ENCODE results near the gene CSTB.
A peak's percentile ranks its signal among the peaks of the same experiment; 100 is the strongest.

CSTB gene

GRCh38 chr21:43810505-43811261, 34.6 kb upstream of the CSTB start:
- Histone ChIP-seq H3K27me3 (ENCODE audit: insufficient read depth, low read length, poor library complexity, severe bottlenecking) (no peaks in the 10 kb centered on the region), H3K9me3 (ENCODE audit: insufficient read depth, low read depth, low read length) (no peaks in the 10 kb centered on the region), H3K4me2 (ENCODE audit: low read depth, low read length, poor library complexity, severe bottlenecking) (peak overlapping the region; percentile 41), H4K20me1 (ENCODE audit: insufficient read depth, low read length, poor library complexity, severe bottlenecking) (no peaks in the 10 kb centered on the region), H3K4me1 (ENCODE audit: insufficient read depth, low read length, poor library complexity, severe bottlenecking) (peaks cover 3% of the 10 kb centered on the region), H3K9me2 (replicated peaks; ENCODE audit: low read depth, low read length) (no peaks in the 10 kb centered on the region), H3K79me2 (ENCODE audit: insufficient read depth, low read length) (no peaks in the 10 kb centered on the region), H3K4me3 (ENCODE audit: low read length, poor library complexity, severe bottlenecking) (no peak overlapping the region), H2AFZ (ENCODE audit: low read length) (peak overlapping the region; percentile 22; the same call in 1 of the 2 replicates), H3K36me3 (ENCODE audit: insufficient read depth, low read length) (no peaks in the 10 kb centered on the region), H3F3A (ENCODE audit: low read depth) (no peaks in the 10 kb centered on the region), H3K9ac (ENCODE audit: low read depth, low read length, poor library complexity, severe bottlenecking) (peak overlapping the region; percentile 15)
- no peak for TF ChIP-seq EZH2phosphoT487 (IDR thresholded peaks at IDR 0.05; ENCODE audit: borderline replicate concordance)
- TF ChIP-seq CTCF (conservative IDR thresholded peaks at IDR 0.05; ENCODE audit: low read length): peak; percentile 91

- peaks cover 3% of the 10 kb centered on the region for H3K4me1 ChIP-seq (ENCODE audit: insufficient read depth, low read length, poor library complexity, severe bottlenecking)
- no peaks in the 10 kb centered on the region for H3F3A ChIP-seq (ENCODE audit: low read depth)
- H3K36me3 ChIP-seq (ENCODE audit: insufficient read depth, low read length): no peaks in the 10 kb centered on the region
- no peaks in the 10 kb centered on the region for H3K27me3 ChIP-seq (ENCODE audit: insufficient read depth, low read length, poor library complexity, severe bottlenecking)
- TF ChIP-seq CTCF (conservative IDR thresholded peaks at IDR 0.05; ENCODE audit: low read length): no peak
- TF ChIP-seq EZH2phosphoT487 (IDR thresholded peaks at IDR 0.05; ENCODE audit: borderline replicate concordance): no peak
- no peaks in the 10 kb centered on the region for H3K79me2 ChIP-seq (ENCODE audit: insufficient read depth, low read length)
- H4K20me1 ChIP-seq (ENCODE audit: insufficient read depth, low read length, poor library complexity, severe bottlenecking): no peaks in the 10 kb centered on the region
- H3K4me3 ChIP-seq (ENCODE audit: low read length, poor library complexity, severe bottlenecking): no peak overlapping the region
- H3K4me2 ChIP-seq (ENCODE audit: low read depth, low read length, poor library complexity, severe bottlenecking): no peak overlapping the region
- H3K9ac ChIP-seq (ENCODE audit: low read depth, low read length, poor library complexity, severe bottlenecking): no peak overlapping the region
- H2AFZ ChIP-seq (ENCODE audit: low read length): no peak overlapping the region
- no peaks in the 10 kb centered on the region for H3K9me3 ChIP-seq (ENCODE audit: insufficient read depth, low read depth, low read length)
- H3K9me2 ChIP-seq (replicated peaks; ENCODE audit: low read depth, low read length): no peaks in the 10 kb centered on the region
Measured at GRCh38 chr21:43809853-43810504, 33.9 kb upstream of the CSTB start.

DNA sequence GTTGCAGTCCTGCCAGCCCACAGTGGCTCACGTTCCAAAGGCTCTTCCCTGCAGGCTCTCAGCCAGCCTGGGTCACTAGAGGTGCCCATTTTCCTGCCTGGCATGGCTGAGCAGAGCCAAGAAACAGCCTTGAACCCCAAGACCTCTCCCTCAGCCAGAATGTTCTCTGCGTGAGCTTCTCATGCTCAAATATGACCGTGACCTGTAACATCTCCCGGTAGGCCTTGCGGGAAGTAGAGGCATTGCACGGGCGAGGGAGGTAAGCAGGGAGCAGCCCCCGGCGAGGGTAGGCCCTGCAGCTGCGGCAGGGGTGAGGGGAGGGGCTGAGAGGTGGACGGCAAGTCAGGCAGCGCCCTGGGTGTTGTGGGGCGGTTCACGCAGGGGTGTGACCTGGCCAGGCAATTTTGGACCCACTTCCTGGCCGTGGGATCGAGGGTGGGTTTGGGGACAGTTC, 33.3 kb upstream of the CSTB start:
- no peaks in the 10 kb centered on the region for H3K79me2 ChIP-seq (ENCODE audit: insufficient read depth, low read length)
- no peak overlapping the region for H3K4me2 ChIP-seq (ENCODE audit: low read depth, low read length, poor library complexity, severe bottlenecking)
- H3K27me3 ChIP-seq (ENCODE audit: insufficient read depth, low read length, poor library complexity, severe bottlenecking): no peaks in the 10 kb centered on the region
- no peaks in the 10 kb centered on the region for H3K36me3 ChIP-seq (ENCODE audit: insufficient read depth, low read length)
- H3K4me1 ChIP-seq (ENCODE audit: insufficient read depth, low read length, poor library complexity, severe bottlenecking): peaks cover 3% of the 10 kb centered on the region
- no peaks in the 10 kb centered on the region for H4K20me1 ChIP-seq (ENCODE audit: insufficient read depth, low read length, poor library complexity, severe bottlenecking)
- no peak overlapping the region for H2AFZ ChIP-seq (ENCODE audit: low read length)
- H3K9ac ChIP-seq (ENCODE audit: low read depth, low read length, poor library complexity, severe bottlenecking): no peak overlapping the region
- H3K9me2 ChIP-seq (replicated peaks; ENCODE audit: low read depth, low read length): no peaks in the 10 kb centered on the region
- no peak overlapping the region for H3K4me3 ChIP-seq (ENCODE audit: low read length, poor library complexity, severe bottlenecking)
- H3K9me3 ChIP-seq (ENCODE audit: insufficient read depth, low read depth, low read length): no peaks in the 10 kb centered on the region
- no peak for TF ChIP-seq EZH2phosphoT487 (IDR thresholded peaks at IDR 0.05; ENCODE audit: borderline replicate concordance)
- no peak for TF ChIP-seq CTCF (conservative IDR thresholded peaks at IDR 0.05; ENCODE audit: low read length)
- H3F3A ChIP-seq (ENCODE audit: low read depth): no peaks in the 10 kb centered on the region

All from Loucy (cell line).